ENCODE data around the gene HMGXB4. TPM values are rescaled to one million over a fixed set of nuclear protein-coding genes. Genes with fewer than 3 reads are reported as not detected.

HMGXB4 gene
- total and polyA plus RNA-seq, 7 donors: 9.7 to 20.9 (median 14.8) TPM

DNA sequence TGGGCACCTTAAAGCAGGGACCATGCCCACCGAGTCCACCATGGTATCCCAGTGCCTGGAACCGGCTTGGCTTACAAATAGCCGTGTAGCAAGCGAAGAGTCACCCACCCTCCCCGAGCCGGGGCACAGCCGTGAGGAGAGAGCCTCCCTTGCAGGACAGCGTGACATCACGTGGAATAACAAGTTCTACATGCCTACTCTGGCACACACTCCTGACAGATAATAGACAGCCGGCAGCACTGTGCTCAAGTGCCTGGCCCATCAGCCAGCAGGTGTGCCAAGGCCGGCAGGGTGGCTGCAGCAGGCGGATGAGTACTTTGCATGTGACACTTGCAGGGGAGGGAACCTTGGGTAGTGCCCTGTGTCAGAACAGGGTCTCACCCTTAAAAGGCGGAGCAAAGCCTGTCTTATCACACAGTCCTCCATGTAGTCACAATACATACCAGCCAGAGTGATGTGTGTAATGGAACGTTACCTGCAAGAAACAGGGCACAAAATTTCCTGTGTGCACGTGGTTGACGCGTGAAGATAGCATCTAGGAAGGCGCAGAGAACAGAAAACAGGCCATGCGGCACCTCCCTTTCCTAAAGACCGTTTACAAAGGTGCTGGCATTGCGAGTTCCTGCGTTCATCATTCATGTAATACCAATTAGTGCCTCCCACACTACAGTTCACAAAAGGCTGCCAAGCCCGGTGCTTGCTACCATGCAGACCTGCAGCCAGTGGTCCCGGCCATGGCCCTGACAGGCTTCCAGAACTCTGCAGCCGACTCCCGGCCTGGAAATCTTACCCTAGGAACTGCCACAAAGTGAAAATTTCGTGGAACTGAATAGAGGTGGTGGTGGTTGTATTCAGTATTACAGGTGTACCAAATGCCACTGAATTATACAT, 58.8 kb downstream of the HMGXB4 start:
- Histone ChIP-seq H3K4me1 (peaks cover 0 to 46% (median 39%) of the 10 kb centered on the region in 4 donors), H3K4me3 (no peak overlapping the region), H3K36me3 (peaks cover 25 to 39% (median 29%) of the 10 kb centered on the region in 4 donors), H3K27me3 (no peaks in the 10 kb centered on the region), H3K27ac (peak overlapping the region in 2 of 4 donors; percentile 61), H3K9me3 (no peaks in the 10 kb centered on the region)
- intact Hi-C loops (cut with DNase I): no loop called here
- WGBS, 2 donors: 82 to 89% methylated on average over 27 of the region's 27 CpGs
- DNase-seq: peak; percentile 65
- TF ChIP-seq POLR2AphosphoS5 (IDR thresholded peaks at IDR 0.05) (peak in 2 of 4 donors; percentile 6 to 33), EP300 (IDR thresholded peaks at IDR 0.05) (no peak)

DNA sequence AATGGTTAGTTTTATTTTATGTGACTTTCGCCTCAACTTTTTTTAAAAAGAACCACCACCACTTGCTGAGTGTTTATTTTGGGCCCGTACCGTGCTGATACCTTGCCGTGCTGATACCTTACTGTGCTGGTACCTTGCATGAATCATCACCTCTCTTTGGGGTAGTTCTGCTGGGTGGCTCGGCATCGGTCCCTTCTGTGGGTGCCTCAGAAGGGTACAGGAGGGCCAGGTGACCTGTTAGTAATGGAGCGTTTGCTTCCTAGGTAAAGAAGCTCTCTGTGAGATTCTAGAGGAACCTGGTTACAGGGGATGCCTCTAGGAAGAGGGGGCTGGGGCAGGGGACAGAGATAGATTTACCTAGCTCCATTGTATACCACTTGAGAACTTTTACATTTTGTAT, 59.5 kb downstream of the HMGXB4 start:
- Histone ChIP-seq H3K27ac (no peak overlapping the region), H3K4me1 (peaks cover 0 to 46% (median 39%) of the 10 kb centered on the region in 4 donors), H3K4me3 (no peak overlapping the region), H3K9me3 (no peaks in the 10 kb centered on the region), H3K36me3 (peaks cover 25 to 45% (median 34%) of the 10 kb centered on the region in 4 donors), H3K27me3 (no peaks in the 10 kb centered on the region)
- 94 to 95% methylated on average over 7 of the region's 7 CpGs for WGBS, 2 donors
- peak; percentile 41 for DNase-seq
- intact Hi-C loops (cut with DNase I): no loop called here
- TF ChIP-seq, protein P1, sequence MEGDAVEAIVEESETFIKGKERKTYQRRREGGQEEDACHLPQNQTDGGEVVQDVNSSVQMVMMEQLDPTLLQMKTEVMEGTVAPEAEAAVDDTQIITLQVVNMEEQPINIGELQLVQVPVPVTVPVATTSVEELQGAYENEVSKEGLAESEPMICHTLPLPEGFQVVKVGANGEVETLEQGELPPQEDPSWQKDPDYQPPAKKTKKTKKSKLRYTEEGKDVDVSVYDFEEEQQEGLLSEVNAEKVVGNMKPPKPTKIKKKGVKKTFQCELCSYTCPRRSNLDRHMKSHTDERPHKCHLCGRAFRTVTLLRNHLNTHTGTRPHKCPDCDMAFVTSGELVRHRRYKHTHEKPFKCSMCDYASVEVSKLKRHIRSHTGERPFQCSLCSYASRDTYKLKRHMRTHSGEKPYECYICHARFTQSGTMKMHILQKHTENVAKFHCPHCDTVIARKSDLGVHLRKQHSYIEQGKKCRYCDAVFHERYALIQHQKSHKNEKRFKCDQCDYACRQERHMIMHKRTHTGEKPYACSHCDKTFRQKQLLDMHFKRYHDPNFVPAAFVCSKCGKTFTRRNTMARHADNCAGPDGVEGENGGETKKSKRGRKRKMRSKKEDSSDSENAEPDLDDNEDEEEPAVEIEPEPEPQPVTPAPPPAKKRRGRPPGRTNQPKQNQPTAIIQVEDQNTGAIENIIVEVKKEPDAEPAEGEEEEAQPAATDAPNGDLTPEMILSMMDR (IDR thresholded peaks at IDR 0.05): no peak
- TF ChIP-seq POLR2A (IDR thresholded peaks at IDR 0.05) (no peak), POLR2AphosphoS5 (IDR thresholded peaks at IDR 0.05) (no peak), EP300 (IDR thresholded peaks at IDR 0.05) (no peak)

DNA sequence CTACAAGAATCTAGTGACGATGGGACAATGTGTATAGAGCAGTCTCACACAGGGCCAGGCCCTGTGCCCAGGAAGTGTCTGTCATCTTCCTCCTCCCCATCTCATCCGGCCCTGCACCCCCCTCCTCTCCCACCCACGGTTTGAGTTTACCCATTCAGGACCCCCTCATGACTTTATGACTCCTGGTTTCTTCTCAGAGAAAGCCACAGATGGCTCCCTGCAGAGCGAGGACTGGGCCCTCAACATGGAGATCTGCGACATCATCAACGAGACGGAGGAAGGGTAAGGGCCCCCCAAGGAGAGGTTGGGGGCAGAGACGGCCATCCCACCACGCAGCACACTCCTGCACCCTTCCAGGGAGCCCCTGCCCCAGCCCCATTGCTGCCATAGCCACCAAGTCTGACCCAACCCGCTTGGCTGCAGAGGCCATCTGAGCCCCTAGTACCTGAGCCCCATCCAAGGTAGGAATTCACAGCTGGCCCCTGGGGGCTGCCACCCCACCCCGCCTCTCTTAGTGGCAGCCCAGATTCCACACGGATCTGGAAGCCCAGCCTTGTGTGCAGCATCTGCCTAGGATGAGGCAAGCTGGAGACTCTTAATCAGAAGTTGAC, 60.5 kb downstream of the HMGXB4 start:
- H3K27ac ChIP-seq: no peak overlapping the region
- H3K9me3 ChIP-seq: no peaks in the 10 kb centered on the region
- TF ChIP-seq POLR2AphosphoS5 (IDR thresholded peaks at IDR 0.05) (no peak), EP300 (IDR thresholded peaks at IDR 0.05) (no peak), POLR2A (IDR thresholded peaks at IDR 0.05) (no peak)
- TF ChIP-seq, protein P1 (IDR thresholded peaks at IDR 0.05): no peak
- no peak for DNase-seq
- intact Hi-C loops (cut with DNase I): no loop called here
- H3K4me1 ChIP-seq: peaks cover 0 to 38% (median 31%) of the 10 kb centered on the region in 4 donors
- H3K4me3 ChIP-seq: no peak overlapping the region
- 89% methylated on average over 12 of the region's 12 CpGs for WGBS, 2 donors
- peaks cover 27 to 55% (median 43%) of the 10 kb centered on the region in 4 donors for H3K36me3 ChIP-seq
- H3K27me3 ChIP-seq: no peaks in the 10 kb centered on the region

DNA sequence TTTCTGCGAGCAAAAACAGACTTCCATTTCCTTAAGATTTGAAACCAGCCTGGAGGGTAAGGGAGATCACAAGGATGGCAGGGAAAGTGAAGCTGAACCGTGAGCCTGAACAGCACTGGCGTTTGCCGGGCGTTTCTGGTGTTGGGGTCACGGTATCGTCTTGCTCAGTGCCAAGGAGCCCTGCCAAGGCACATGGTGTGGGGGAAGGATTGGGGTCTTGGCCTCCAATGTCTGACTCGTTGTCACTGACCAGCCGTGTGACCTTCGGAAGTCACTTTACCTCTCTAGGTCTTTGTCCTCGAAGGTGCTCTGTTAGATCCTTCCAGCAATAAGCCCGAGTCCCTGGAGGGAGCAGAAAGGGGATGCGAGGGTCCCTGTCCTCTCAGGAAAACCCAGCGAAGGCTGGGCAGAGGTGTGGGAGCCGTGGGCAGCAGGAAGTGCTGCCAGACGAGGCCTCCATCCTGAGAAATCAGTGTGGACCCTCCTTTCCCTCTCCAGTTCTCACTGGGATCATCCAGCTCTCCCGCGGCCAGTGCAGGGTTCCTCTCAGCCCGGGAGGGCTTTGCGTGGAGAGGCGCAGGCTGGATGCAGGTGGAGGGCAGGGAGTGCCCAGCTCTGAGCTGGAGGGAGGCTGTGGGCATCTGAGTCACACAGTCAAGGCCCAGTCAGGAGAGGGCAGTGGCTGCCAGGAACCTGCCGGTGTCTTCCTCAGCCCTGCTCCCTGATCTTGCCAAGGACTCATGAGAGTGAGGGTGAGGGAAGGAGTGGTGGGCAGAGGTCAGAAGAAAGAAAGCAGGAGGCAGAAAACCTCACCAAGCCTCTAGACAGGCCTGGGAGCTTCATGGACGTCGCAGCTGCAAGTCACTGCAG, 61.3 kb downstream of the HMGXB4 start:
- H3K4me1 ChIP-seq: peaks cover 0 to 30% (median 23%) of the 10 kb centered on the region in 4 donors
- no peak overlapping the region for H3K4me3 ChIP-seq
- intact Hi-C loops (cut with DNase I): no loop called here
- no peak for TF ChIP-seq POLR2AphosphoS5 (IDR thresholded peaks at IDR 0.05)
- TF ChIP-seq EP300 (IDR thresholded peaks at IDR 0.05): no peak
- TF ChIP-seq POLR2A (IDR thresholded peaks at IDR 0.05): no peak
- TF ChIP-seq, protein P1 (IDR thresholded peaks at IDR 0.05): no peak
- peaks cover 35 to 63% (median 51%) of the 10 kb centered on the region in 4 donors for H3K36me3 ChIP-seq
- no peak for DNase-seq
- WGBS, 2 donors: 92 to 93% methylated on average over 24 of the region's 24 CpGs
- H3K27me3 ChIP-seq: no peaks in the 10 kb centered on the region
- H3K9me3 ChIP-seq: no peaks in the 10 kb centered on the region
- H3K27ac ChIP-seq: no peak overlapping the region
